Stimulated activated CD4-positive, alpha-beta T cell treated with anti-CD3 and anti-CD28 coated beads, Interleukin-12 subunit alpha, Interleukin-12 subunit beta, amount 100 ng/mL, for 4 hours (primary cell): ENCODE data around the gene TMEM37.

Experiments
- DNase-seq: peaks from one replicate; pipeline ENCODE4 v3.0.0-alpha.2; 2020

TMEM37 gene

DNA sequence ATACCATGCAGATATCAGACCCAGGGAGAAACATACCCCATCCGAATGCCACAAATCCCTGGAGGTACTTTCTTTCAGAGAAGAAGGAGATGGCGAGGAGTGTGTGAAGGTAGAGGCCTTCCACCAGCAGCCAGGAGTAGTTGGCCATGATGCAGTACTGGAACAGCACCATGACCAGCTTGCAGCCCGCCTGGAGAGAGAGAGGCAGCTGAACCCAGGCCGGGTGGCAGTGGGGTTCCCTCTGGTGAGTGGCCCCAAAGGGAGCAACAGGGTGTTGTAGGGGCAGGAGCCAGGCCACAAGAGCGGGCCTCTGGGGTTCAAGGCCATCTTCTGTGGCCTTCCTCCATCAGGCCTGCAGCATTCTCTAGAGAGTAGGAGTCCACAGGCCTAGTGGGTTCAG lies 30.2 kb downstream of the TMEM37 start:
- no peak for DNase-seq

DNA sequence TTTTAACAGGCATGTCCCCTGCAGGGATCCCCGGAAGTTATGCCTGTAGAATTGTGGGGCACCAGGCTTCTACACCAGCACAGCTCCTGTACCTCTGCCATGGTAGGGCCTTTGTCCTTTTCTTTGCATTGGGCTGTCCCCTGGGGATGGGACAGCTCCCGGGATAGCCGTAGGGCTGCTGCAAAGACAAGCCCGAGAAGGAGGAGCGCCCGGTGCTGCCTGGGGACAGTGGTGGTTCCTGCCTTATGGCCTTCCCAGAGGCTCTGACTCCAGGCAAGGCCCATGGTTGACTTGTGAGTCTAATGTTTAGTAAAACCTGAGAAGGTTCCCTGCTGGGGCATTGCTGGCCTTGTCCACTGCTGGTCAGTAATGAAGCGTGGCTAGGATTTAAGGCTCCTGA lies 30.9 kb downstream of the TMEM37 start:
- no peak for DNase-seq

GRCh38 chr2:119463136-119463535 lies 31.5 kb downstream of the TMEM37 start:
- DNase-seq: no peak

GRCh38 chr2:119463990-119464389 lies 32.3 kb downstream of the TMEM37 start:
- no peak for DNase-seq

DNA sequence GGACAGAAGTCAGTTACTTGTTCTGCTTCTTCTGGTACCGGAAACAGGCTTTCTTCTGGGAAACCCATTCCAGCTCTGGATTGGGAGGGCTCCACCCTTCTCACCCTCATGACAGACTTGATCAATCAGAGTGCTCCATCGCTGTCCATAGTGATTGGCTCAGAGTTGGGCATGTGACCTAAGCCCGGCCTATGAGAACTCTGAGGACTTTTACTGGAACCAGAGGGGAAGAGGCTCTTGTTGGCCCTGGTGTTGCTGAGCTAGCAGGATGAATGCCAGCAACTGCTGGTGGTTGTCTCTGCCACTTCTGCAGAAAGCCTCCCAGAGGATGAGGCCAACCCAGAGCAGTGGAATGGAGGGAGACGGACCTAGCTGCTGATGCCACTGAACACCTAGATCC lies 33.3 kb downstream of the TMEM37 start:
- DNase-seq: no peak

GRCh38 chr2:119465687-119466086 lies 34.0 kb downstream of the TMEM37 start:
- DNase-seq: no peak

- DNase-seq: no peak
Measured at GRCh38 chr2:119466373-119466772, 34.7 kb downstream of the TMEM37 start.

DNA sequence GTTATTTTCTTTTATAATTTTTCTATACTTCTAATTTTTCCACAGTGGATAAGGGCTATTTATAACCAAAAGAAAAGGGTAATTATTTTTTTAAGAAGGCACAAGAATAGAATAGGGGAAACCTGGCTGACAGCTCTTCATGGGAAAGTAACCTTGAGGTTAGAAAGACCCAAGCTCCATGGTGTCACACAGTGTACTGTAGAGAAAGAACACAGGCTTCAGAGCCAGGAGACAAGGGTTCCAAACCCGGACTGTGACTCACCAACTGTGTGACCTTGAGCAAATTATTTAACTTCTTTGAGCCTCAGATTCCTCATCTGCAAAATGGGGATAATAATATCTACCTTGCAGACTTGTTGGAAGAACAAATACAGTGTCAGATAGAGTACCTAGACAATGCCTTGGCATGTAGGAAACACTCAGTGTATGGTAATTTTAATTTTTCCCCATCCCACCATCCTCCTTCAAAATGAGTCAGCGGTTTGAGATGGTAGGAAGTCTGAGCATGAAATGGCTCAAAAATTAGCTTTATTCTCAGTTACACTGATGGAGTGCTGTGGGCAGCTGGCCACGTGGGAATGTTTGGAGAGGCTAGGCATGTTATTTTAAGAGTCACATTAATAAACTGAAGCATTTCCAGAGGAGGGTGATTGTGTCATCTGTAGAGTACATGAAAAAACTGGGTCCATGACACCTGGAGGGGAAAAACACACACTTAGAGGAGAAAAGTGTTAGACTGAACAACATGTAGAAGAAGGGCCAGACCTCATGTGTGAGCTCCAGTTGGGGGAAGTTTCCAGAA lies 36.7 kb downstream of the TMEM37 start:
- no peak for DNase-seq

DNA sequence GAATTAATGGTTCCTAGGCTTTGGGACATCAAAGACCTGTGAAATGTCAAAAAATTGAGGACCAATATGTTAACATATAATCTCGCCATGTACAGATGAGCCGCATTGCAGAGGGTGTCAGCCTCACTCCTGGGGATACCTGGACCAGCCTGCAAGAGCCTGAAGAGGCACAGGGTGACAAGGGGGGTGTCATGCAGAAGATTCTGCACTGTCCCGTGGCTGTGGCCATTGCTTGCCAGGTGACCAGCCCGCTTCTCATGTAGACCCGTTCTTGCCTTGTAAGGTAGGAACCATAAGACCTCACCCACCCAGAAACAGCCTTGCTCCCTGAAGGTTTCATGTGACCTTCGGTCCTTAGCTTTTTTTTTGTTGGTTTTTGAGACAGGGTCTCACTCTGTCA lies 37.5 kb downstream of the TMEM37 start:
- DNase-seq: no peak

GRCh38 chr2:119469661-119470297 lies 38.1 kb downstream of the TMEM37 start:
- DNase-seq: no peak

GRCh38 chr2:119472749-119473148 lies 41.1 kb downstream of the TMEM37 start:
- DNase-seq: no peak

DNA sequence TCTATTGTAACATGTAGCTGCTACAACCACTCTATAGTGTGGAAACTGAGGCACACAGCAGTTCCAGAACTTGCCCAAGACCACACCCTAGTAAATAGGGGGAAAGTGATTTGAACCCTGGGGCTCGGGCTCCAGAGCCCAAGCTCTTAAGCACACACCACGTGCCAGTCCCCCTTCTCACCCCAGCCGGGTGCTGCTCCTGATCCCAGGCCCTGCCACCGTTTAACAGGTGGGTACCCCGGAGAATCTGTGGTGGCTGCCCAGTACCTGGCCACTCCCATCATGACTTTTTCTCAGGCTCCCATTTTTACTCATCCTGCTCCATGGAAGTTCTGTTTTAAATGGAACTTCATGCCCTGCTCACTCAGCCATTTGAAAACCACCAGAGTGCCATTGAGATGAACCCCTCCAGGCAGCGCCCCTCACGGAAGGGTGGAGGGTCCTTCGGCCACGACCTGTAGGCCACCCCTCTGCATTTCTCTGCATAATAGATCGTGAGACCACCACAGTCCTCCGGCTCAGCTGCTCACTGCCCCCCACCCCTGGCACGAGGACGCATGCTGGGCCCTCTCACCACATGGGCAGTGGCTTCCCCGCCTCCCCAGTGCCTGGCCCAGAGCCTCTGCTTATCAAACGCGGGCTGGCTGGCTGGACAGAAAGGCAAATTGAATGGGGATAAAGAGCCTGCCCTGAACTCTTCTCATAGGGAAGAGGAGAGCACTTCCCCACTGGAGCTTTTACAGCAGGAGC lies 42.1 kb downstream of the TMEM37 start:
- DNase-seq: no peak

GRCh38 chr2:119474371-119475224 lies 42.9 kb downstream of the TMEM37 start:
- DNase-seq: no peak

- no peak for DNase-seq
Measured at GRCh38 chr2:119475225-119475856, 43.7 kb downstream of the TMEM37 start.

- no peak for DNase-seq
Measured at GRCh38 chr2:119475857-119476244, 44.2 kb downstream of the TMEM37 start.

DNA sequence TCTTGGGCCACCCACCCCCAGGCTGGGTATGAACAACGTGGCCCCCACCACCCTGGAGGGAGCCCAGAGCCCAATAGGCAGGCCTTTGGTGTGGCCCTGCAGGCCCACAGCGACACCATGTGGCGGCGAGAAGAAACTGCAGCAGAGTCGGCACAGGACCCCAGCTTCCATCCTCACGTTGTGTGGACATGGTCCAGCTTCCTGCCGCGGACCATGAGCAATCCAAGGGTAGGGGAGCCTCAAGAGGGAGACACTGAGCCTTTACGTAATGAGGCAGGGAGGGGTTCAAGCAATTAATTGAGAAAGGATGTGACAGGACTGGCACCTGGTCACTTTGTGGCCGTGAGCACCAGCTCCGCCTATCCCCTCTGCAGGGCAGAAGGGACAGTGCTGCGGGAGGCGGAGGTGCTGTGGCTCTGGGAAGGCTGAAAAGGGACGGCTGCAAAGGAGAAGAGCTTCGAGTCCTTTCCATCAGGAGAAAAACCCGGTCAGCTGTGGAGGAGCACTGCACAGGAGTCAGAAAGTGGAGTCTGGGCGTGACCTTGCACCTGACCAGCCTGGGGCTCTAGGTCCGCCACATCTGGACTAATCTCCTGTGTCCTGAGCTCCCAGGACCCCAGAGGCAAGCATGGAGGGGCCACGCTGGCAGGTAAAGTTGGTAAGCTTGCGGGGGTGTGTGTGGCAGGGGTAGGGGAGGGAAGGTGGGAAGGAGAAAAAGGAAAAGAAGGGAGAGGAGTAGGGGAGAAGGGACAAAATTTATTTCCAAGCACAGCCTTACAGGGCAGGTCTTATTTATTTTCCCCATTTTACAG lies 44.9 kb downstream of the TMEM37 start:
- peak; percentile 17 for DNase-seq

DNA sequence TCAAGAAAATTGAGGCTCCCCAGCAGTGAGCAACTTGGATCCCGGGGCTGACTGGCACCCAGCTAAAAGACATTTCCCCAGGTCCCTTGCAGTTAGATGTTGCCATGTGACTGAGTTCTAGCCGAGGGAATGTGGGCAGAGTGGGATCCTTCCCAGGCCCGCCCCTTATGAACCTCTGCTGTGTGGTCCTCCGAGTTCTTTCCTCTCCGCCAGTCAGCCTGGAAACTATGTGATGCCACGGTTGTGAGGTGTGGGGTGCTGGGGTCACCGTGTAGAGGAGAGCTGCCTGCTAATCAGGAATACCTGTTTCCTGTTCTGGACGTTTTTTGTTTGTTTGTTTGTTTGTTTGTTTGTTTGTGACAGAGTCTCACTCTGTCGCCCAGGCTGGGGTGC lies 45.5 kb downstream of the TMEM37 start:
- no peak for DNase-seq

DNA sequence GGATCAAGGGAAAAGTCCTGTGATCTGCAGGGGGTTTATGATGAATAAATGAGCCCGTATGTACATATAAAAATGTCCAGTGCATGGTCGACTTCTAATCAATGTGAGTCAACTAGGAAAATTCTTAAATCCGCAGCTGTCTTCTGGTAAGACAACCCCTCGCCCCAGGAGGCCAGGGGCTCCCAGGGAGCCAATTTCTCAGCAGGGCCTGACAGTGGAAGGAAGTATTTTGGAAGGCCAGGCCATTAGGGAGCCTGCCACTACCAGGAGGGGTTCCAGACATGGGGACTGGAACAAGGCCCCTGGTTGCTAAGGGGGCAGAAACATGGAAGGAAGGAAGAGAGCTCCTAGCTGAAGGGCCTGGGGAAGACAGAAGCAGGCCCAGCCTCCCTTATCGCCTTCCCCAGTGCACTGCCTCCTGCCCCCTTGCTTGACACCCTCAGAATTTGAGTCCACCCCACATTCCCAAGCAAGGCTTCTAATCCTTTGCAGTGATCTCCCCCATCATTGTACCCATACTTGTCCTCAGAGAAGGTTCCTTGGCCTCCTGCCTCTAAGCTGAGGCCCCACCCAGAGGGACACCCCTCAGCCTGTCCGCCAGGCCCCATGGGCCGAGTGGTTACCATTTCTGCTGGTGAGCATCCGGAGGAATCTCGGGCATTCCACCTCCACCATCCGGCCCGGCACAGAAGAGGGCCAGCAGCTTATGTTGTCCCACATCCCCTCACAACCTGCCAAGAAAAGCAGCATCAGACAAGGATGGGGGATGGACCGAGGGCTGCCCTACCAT lies 46.7 kb downstream of the TMEM37 start:
- no peak for DNase-seq

DNA sequence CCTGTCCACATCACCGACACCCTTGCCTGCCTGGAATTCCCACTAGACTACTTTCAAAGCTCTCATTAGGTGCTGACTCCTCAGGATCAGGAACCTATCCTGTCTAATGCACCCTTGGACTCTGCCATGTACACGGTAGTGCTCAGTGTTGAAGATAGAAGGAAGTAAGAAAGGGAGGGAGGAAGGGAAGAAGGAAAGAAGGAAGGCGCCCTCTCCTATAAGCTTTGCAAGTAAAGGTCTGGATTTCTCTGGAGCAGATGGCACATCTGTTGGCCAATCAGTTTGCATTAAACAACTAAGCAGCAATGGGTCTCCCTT lies 47.3 kb downstream of the TMEM37 start:
- DNase-seq: no peak

DNA sequence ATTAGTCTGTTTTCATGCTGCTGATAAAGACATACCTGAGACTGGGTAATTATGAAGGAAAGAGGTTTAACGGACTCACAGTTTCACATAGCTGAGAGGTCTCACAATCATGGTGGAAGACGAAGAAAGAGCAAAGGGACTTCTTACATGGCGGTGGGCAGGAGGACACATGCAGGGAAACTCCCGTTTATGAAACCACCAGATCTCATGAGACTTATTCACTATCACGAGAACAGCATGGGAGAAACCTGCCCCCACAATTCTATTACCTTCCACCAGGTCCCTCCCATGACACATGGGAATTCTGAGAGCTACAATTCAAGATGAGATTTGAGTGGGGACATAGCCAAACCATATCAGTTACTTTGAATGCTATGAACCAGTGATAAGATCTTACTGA lies 48.5 kb downstream of the TMEM37 start:
- DNase-seq: no peak

DNA sequence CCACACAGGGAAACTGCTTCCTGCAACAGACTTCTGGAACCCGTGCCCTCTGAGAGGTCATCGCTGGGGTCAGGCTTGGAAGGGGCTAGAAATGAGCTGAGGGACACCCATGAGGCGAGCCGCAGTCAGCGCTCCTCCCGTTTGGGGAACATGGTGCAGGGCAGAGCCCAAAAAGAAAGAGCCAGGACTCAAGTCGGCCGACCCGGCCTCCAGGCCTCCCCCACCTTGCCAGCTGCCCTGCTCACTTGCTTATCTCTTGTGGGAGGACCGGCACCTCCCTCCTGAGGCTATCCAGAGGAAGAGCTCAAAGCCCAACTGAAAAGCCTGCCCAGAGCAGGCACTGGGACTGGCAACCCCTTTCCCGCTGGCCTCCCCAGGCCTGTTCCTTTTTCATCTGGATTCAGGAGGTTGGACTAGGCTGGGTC lies 49.1 kb downstream of the TMEM37 start:
- DNase-seq: no peak
